NB4 (cell line): Measurements from ENCODE around the gene TRIM67.

Experiments used
- MAX ChIP-seq: IDR thresholded peaks from 2 replicates; pipeline ENCODE4 v1.6.1; 2011; ENCODE audit warnings: low read depth, low read length
- POLR2A ChIP-seq: IDR thresholded peaks from 2 replicates; pipeline ENCODE4 v1.6.1; 2011; ENCODE audit warnings: mild to moderate bottlenecking; ENCODE audit not compliant: insufficient read length; ENCODE audit errors: extremely low read depth
- TF ChIP-seq, protein P1 (sequence below): IDR thresholded peaks from one replicate; pipeline ENCODE4 v1.5.1; 2012; ENCODE audit warnings: low read depth, low read length

DNA sequence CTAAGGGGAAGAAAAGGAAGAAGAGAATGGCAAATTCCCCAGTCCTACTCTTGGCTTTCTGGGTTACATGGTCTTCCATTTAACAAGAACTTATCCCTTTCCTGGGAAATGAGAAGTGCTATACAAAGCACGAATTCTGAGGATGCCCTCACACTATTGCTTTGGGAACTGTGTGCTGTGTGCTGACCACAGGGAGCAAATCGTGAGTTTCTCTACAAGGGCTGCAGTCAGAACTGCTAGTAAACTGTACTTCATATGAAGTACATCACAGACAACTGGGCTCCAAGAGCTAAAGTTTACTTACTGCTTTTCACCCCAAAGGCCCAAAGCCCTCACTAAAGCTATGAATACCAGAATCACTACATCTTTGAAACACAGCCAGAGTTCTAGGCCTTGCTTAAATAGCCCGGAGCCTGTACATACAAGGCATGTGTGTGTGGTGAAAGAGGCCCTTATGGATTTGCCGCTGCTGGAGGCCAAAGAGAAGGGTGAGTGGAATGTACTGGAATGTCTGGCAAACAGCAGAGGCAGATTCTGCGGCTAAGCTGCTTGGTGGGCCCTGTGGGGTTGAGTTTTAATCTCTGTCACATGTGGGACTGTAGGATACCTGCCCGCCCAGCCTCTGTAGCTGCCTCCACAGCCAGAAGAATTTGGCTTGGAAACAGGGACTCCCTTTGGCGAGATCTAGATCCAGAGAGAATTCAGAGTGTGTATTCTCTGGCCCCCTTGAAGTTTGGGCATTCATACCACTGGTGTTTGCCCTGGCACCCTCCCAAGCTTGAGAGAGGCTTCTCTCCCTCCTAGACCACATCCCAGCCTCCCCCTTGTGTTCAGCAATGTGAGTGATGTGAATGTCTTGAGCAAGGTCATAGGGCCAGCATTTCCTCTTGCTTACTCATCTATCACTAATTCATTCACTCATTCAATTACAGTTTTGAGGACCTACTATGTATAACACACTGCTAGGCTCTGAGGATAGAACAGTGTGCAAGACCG lies 21.9 kb upstream of the TRIM67 start:
- TF ChIP-seq, protein P1, sequence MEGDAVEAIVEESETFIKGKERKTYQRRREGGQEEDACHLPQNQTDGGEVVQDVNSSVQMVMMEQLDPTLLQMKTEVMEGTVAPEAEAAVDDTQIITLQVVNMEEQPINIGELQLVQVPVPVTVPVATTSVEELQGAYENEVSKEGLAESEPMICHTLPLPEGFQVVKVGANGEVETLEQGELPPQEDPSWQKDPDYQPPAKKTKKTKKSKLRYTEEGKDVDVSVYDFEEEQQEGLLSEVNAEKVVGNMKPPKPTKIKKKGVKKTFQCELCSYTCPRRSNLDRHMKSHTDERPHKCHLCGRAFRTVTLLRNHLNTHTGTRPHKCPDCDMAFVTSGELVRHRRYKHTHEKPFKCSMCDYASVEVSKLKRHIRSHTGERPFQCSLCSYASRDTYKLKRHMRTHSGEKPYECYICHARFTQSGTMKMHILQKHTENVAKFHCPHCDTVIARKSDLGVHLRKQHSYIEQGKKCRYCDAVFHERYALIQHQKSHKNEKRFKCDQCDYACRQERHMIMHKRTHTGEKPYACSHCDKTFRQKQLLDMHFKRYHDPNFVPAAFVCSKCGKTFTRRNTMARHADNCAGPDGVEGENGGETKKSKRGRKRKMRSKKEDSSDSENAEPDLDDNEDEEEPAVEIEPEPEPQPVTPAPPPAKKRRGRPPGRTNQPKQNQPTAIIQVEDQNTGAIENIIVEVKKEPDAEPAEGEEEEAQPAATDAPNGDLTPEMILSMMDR, result no peak
- no peak for TF ChIP-seq MAX
- TF ChIP-seq POLR2A, result no peak
